ENCODE results near the gene FRRS1.

Gene FRRS1

GRCh38 chr1:99675292-99675691 lies 91.1 kb downstream of the FRRS1 start:
- no peak for DNase-seq

- DNase-seq: no peak
Observed at GRCh38 chr1:99674115-99675064, 92.0 kb downstream of the FRRS1 start.

GRCh38 chr1:99673315-99673714 lies 93.1 kb downstream of the FRRS1 start:
- DNase-seq: no peak

- DNase-seq: no peak
Observed at GRCh38 chr1:99672530-99673213, 93.8 kb downstream of the FRRS1 start.

GRCh38 chr1:99672038-99672437 lies 94.4 kb downstream of the FRRS1 start:
- no peak for DNase-seq

DNA sequence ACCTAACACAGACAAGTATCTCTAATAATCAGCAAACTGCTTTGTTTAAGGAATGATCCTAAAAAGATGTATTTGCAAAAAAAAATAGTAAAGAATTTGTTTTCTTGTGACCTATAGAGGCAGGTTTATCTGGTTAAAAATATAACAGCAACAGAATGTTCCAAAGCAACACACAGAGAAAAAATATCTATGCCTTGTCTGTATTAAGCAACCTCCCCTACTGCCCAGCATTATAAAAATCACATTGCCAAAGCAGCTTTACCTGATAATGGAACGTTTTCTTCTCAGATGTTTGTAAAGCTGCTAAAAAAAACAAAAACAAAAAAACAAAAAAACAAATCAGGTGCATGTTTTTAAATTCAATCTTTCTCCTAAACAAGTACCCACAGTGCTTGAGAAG lies 95.9 kb downstream of the FRRS1 start:
- DNase-seq: no peak

DNA sequence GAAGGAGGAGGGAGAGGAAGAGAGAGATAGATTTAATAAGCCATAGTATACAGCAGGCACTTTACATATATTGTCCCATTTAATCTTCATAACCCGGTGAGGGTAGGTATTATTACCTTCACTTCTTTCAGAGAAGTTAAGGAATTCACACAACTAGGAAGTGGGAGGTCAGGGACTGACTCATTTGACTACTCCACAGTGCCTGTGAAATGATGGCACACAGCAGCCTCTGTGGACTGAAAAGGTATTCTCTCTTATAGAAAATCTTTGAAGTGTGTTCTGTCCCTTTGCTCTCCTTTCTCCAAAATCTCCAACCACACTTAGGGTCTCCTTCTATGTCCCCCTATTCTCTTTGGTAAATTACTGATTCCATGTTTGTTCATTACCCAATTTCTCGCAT lies 96.6 kb downstream of the FRRS1 start:
- no peak for DNase-seq

- DNase-seq: no peak
Observed at GRCh38 chr1:99669376-99669775, 97.1 kb downstream of the FRRS1 start.

DNA sequence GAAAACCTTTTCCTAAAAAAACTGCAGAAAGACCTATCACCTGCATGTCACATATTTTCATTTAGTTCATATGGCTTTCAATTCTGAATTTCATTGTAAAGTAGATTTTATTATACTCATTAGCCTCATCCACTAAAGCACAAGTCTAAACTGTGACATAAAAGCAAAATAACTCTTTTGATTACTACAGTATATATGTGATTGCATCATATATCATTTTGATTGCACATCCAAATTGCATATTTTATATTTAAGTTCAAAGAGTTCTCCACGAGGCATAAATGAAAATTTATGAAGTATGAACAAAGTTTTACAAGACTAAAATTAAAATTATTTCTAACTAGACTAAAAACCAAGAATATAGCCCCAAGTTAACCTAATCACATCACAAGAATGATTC lies 101.2 kb downstream of the FRRS1 start:
- DNase-seq: no peak

GRCh38 chr1:99663501-99663900 lies 102.9 kb downstream of the FRRS1 start:
- DNase-seq: no peak

DNA sequence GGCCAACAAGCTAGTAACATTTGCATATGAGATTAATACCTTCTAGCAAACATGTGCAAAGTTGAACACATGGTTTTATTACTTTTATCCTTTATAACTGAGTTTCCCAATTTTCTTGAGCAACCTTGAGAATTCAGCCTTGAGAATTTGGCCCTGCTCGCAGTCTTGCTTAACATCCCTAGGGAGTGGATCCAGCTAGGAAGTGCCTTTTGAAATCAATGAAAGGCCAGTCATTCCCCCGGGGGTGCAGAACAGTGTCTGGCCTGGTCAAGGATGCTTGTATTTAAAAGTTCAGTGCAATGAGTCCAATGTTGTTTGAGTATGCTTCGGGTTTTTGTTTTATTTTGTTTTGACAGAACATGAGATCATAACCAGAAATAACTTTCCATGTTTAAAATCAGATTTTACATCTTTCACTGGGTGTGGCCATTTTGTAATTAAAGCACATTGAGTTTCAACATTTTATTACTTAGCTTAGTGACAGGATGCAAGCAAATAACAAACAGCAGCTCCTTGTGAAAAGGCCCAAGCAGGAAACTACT lies 103.8 kb downstream of the FRRS1 start:
- DNase-seq: no peak

DNA sequence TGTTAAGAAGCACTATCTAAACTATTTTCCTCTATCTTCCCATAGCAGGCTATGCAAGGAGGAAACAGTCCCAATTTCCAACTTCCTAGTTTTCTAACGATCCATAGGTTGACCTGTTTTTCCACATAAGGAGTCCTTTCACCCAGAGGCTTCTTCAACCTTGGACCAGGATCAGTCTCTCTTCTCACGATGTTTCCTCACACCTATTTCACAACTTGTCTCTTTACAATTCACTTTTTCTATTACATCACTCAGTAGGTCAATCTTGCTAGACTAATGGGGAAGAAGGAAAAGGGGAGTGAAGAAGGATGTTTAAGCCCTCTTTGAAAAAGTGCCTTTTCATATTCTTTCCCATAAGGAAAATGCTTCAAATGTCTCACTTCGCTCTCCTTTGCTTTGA lies 104.7 kb downstream of the FRRS1 start:
- DNase-seq: no peak

DNA sequence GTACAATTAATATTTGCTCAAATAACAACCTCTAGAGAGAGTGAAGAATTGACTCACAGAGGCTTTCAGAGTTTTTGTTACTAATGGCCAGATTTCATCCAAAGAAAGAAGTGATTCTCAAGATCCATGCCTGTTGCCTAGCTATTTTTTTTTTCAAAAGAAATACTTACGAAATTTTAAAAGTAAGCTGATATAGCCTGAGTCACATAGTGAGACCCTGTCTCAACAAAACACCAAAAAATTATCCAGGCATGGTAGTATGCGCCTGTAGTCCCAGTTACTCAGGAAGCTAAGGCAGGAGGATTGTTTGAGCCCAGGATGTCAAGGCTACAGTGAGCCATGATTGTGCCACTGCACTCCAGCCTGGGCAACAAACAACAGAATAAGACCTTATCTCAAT lies 105.9 kb downstream of the FRRS1 start:
- no peak for DNase-seq

DNA sequence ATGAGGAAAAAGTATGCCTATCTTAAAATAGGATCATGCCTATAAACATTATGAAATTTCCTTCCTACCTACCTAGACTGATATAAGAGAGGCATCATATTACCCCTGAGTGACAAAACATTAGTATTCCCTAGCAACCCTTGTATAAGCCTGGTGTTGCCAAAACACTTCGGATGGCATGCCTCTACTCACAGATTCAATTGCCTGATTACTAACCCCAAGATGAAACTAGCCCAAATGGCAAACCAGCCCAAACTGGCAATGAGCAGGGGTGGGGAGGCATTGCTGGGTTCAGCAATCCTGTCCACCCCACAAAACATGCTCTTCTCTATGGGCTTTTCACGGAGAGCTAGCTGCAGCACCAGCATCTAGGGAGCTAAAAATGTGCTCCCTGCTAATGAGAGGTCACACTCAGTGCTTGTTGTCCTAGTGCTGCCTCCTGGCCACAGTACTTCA lies 106.7 kb downstream of the FRRS1 start:
- no peak for DNase-seq

Measured in activated gamma-delta T cell (primary cell).